PC-3 (cell line): Measurements from ENCODE around the gene TGFB1I1. TPM values are rescaled to one million over a fixed set of nuclear protein-coding genes. Genes with fewer than 3 reads are reported as not detected.
"Not testable (repeated sequence)": the region's sequence is repeated elsewhere in the genome, so short reads cannot be mapped to it uniquely, and the experiment has no call there.

ENCODE experiments used
- ATAC-seq: fragments of 200-7000 bp; cut with Tn5 transposase; 2 replicates; pipeline ENCODE4 v1.9.1; 2020; ENCODE audit warnings: mild to moderate bottlenecking, moderate library complexity
- BruUV-seq: library from RNA; stranded (reverse); fragments of 400-500 nt; replicated peaks from 2 replicates; lab custom pipeline; 2021; lab: Mats Ljungman, UMichigan
- CTCF ChIA-PET: fragments of 300-600 bp; sonication (Branson Sonifier 250); formaldehyde crosslinking; loops from one replicate; lab custom pipeline; 2022; ENCODE audit warnings: antibody characterized with exemption; lab: Charles Lee
- POLR2A ChIA-PET: fragments of 300-600 bp; sonication (Branson Sonifier 250); formaldehyde crosslinking; loops from one replicate; lab custom pipeline; 2022; ENCODE audit warnings: antibody characterized with exemption; ENCODE audit not compliant: unreplicated experiment; lab: Charles Lee
- DNase-seq: peaks from one replicate; pipeline ENCODE4 v3.0.0-alpha.2; 2015
- H2AFZ ChIP-seq: fragments of 300-600 bp; sonication (generic); 2 replicates; pipeline ENCODE4 v1.6.0; 2016; ENCODE audit warnings: antibody characterized with exemption, low read length
- H3F3A ChIP-seq: fragments of 300-600 bp; sonication (generic); one replicate; pipeline ENCODE4 v1.6.0; 2017; ENCODE audit warnings: antibody characterized with exemption, low read length, control low read depth, mild to moderate bottlenecking; ENCODE audit not compliant: unreplicated experiment
- H3K27ac ChIP-seq: fragments of 300-600 bp; sonication (generic); 2 replicates; pipeline ENCODE4 v1.5.1; 2016; ENCODE audit warnings: mild to moderate bottlenecking, low read length
- H3K27me3 ChIP-seq: fragments of 300-600 bp; sonication (generic); 2 replicates; pipeline ENCODE4 v1.6.1; 2016; ENCODE audit warnings: low read length, mixed read lengths
- H3K36me3 ChIP-seq: fragments of 300-600 bp; sonication (generic); 2 replicates; pipeline ENCODE4 v1.6.1; 2016; ENCODE audit warnings: low read depth, mixed run types, low read length, mixed read lengths
- H3K4me1 ChIP-seq: fragments of 300-600 bp; sonication (generic); 2 replicates; pipeline ENCODE4 v1.5.1; 2016; ENCODE audit warnings: low read length; ENCODE audit not compliant: insufficient read depth
- H3K4me2 ChIP-seq: fragments of 300-600 bp; sonication (generic); 2 replicates; pipeline ENCODE4 v1.6.0; 2016; ENCODE audit warnings: low read length
- H3K4me3 ChIP-seq: fragments of 300-600 bp; sonication (generic); 2 replicates; pipeline ENCODE4 v1.5.1; 2016; ENCODE audit warnings: mild to moderate bottlenecking, low read length, mixed read lengths
- H3K79me2 ChIP-seq: fragments of 300-600 bp; sonication (generic); 2 replicates; pipeline ENCODE4 v1.6.1; 2017; ENCODE audit warnings: low read length, mixed read lengths
- H3K9ac ChIP-seq: fragments of 300-600 bp; sonication (generic); 2 replicates; pipeline ENCODE4 v1.6.0; 2016; ENCODE audit warnings: mild to moderate bottlenecking, low read length
- H3K9me2 ChIP-seq: fragments of 300-600 bp; sonication (generic); replicated peaks from 2 replicates; pipeline ENCODE4 v1.6.1; 2016; ENCODE audit warnings: mixed run types, low read length, mixed read lengths
- H3K9me3 ChIP-seq: fragments of 300-600 bp; sonication (generic); 2 replicates; pipeline ENCODE4 v1.6.1; 2016; ENCODE audit warnings: low read length, mixed read lengths
- H4K20me1 ChIP-seq: fragments of 300-600 bp; sonication (generic); 2 replicates; pipeline ENCODE4 v1.6.1; 2016; ENCODE audit warnings: low read length, mixed read lengths
- CTCF ChIP-seq: fragments of 300-600 bp; sonication (generic); conservative IDR thresholded peaks from 2 replicates; pipeline ENCODE4 v1.5.1; 2017; ENCODE audit warnings: antibody characterized with exemption, low read depth, mild to moderate bottlenecking, low read length
- EZH2 ChIP-seq: fragments of 300-600 bp; sonication (generic); IDR thresholded peaks from one replicate; pipeline ENCODE4 v1.6.1; 2017; ENCODE audit warnings: antibody characterized with exemption, mild to moderate bottlenecking, low read length; ENCODE audit not compliant: unreplicated experiment
- EZH2phosphoT487 ChIP-seq: fragments of 300-600 bp; sonication (generic); IDR thresholded peaks from 2 replicates; pipeline ENCODE4 v1.6.1; 2018; ENCODE audit warnings: mild to moderate bottlenecking, antibody characterized with exemption, low read length, borderline replicate concordance
- intact Hi-C: fragments of 100-400 bp; cut with micrococcal nuclease; formaldehyde crosslinking; loops from 2 replicates; pipeline ENCODE4 v1.9.0; 2023
- total RNA-seq: library from RNA; depleted of rRNA; stranded (reverse); fragments of >200 nt; gene quantifications from 2 replicates; pipeline ENCODE4 v1.2.3, GENCODE V29; 2014

TGFB1I1 gene
- total RNA-seq, 1 experiment from 2014 or later: 11.2 TPM

GRCh38 chr16:31502981-31503380 lies 31.0 kb downstream of the TGFB1I1 start:
- Histone ChIP-seq H3F3A (no peaks in the 10 kb centered on the region), H3K27me3 (no peaks in the 10 kb centered on the region), H3K4me2 (no peak overlapping the region), H3K36me3 (no peaks in the 10 kb centered on the region), H3K4me1 (peaks cover 6% of the 10 kb centered on the region; the same call in 1 of the 2 replicates), H4K20me1 (no peaks in the 10 kb centered on the region), H3K9ac (no peak overlapping the region), H3K79me2 (peaks cover 13% of the 10 kb centered on the region), H2AFZ (no peak overlapping the region), H3K4me3 (no peak overlapping the region), H3K9me3 (no peaks in the 10 kb centered on the region), H3K9me2 (no peaks in the 10 kb centered on the region), H3K27ac (no peak overlapping the region)
- ATAC-seq (no peak), DNase-seq (no peak)
- ChIA-PET CTCF (no interaction called here), POLR2A (no interaction called here)
- TF ChIP-seq CTCF: no peak
- TF ChIP-seq EZH2phosphoT487: no peak
- BruUV-seq: no TSS peak
- intact Hi-C loops: no loop called here

GRCh38 chr16:31503555-31503954 lies 31.6 kb downstream of the TGFB1I1 start:
- H3K9ac ChIP-seq, H3K4me3 ChIP-seq, ATAC-seq, H3K27me3 ChIP-seq, H3K4me2 ChIP-seq, CTCF ChIA-PET, intact Hi-C loops, H3K9me2 ChIP-seq, H3K36me3 ChIP-seq, H3K4me1 ChIP-seq, H4K20me1 ChIP-seq, H3F3A ChIP-seq, DNase-seq, H2AFZ ChIP-seq, H3K9me3 ChIP-seq, H3K27ac ChIP-seq, BruUV-seq: not testable (repeated sequence)
- POLR2A ChIA-PET: interaction anchor here (0.6 kb wide), 1 partner anchor 8 kb away, joined by 6 read pairs; no protein-coding TSS in a partner anchor
- H3K79me2 ChIP-seq: peaks cover 15% of the 10 kb centered on the region

- DNase-seq: no peak
- H2AFZ ChIP-seq: no peak overlapping the region
- peaks cover 15% of the 10 kb centered on the region for H3K79me2 ChIP-seq
- H3K9me3 ChIP-seq: no peaks in the 10 kb centered on the region
- CTCF ChIA-PET: no interaction called here
- peaks cover 13% of the 10 kb centered on the region for H3K4me1 ChIP-seq
- H3K27ac ChIP-seq: no peak overlapping the region
- no peak overlapping the region for H3K9ac ChIP-seq
- no peak overlapping the region for H3K4me2 ChIP-seq
- no peaks in the 10 kb centered on the region for H3K36me3 ChIP-seq
- BruUV-seq: no TSS peak
- no peaks in the 10 kb centered on the region for H4K20me1 ChIP-seq
- no peaks in the 10 kb centered on the region for H3K27me3 ChIP-seq
- H3K9me2 ChIP-seq: no peaks in the 10 kb centered on the region
- H3F3A ChIP-seq: no peaks in the 10 kb centered on the region
- POLR2A ChIA-PET: interaction anchor here (0.6 kb wide), 1 partner anchor 9 kb away, joined by 6 read pairs; no protein-coding TSS in a partner anchor
- H3K4me3 ChIP-seq: no peak overlapping the region
- no peak for TF ChIP-seq EZH2
- TF ChIP-seq EZH2phosphoT487: no peak
- ATAC-seq: no peak
- intact Hi-C loops: no loop called here
Observed at GRCh38 chr16:31504159-31504558, 32.2 kb downstream of the TGFB1I1 start.

- Histone ChIP-seq H3K79me2 (peaks cover 15% of the 10 kb centered on the region), H3K9me2 (no peaks in the 10 kb centered on the region), H3K4me1 (peaks cover 15% of the 10 kb centered on the region), H3K4me3 (no peak overlapping the region), H3K27ac (no peak overlapping the region), H3K36me3 (no peaks in the 10 kb centered on the region), H2AFZ (no peak overlapping the region), H3K27me3 (no peaks in the 10 kb centered on the region), H3K9ac (no peak overlapping the region), H3K9me3 (no peaks in the 10 kb centered on the region), H4K20me1 (no peaks in the 10 kb centered on the region), H3K4me2 (no peak overlapping the region), H3F3A (no peaks in the 10 kb centered on the region)
- no peak for TF ChIP-seq EZH2
- no peak for TF ChIP-seq EZH2phosphoT487
- no peak for TF ChIP-seq CTCF
- ChIA-PET CTCF (no interaction called here), POLR2A (no interaction called here)
- no peak for ATAC-seq
- BruUV-seq: no TSS peak
- DNase-seq: no peak
- intact Hi-C loops: loop anchor here (5.0 kb wide), 1 partner anchor 197 kb away; no protein-coding TSS in a partner anchor
Observed at GRCh38 chr16:31505483-31505882, 33.5 kb downstream of the TGFB1I1 start.
